ENCODE data around the gene SOCS1.

- TF ChIP-seq POLR2AphosphoS5 (IDR thresholded peaks at IDR 0.05; ENCODE audit: low read depth, low read length) (no peak), POLR2A (IDR thresholded peaks at IDR 0.05; ENCODE audit: low read depth, low read length) (no peak)
These were observed 17.8 kb upstream of the SOCS1 start for GRCh38 chr16:11273721-11274324.

All from GM12892 (cell line).